Measurements from ENCODE around the gene PRKG2.

The PRKG2 gene

DNA sequence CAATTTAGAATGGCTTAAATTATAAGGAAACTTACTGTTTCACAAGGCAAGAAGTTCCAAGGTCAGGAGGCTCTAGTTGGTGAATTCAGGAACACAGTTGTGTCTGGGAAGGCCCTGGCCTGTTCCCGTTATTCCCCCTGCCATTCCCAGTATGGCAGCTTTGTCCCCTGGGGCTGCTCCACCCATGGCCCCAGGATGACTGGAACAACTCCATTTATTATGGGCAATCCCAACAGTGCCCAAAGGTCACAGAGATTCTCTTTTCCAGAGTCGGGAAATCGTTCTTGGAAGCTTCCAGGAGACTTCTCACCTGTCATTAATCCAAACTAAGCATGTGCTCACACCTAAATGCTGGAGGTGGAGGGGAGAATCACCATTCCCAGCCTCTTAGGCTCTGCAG, 2.8 kb upstream of the PRKG2 start:
- DNase-seq (ENCODE audit: low spot score): no peak

GRCh38 chr4:81215931-81216330, 909 bp upstream of the PRKG2 start:
- DNase-seq (ENCODE audit: low spot score): no peak

- DNase-seq (ENCODE audit: low spot score): peak; percentile 64
Measured at GRCh38 chr4:81214144-81214880, 710 bp downstream of the PRKG2 start.

- no peak for DNase-seq (ENCODE audit: low spot score)
Measured at GRCh38 chr4:81213671-81214070, 1.4 kb downstream of the PRKG2 start.

- no peak for DNase-seq (ENCODE audit: low spot score)
Measured at GRCh38 chr4:81211956-81212355, 3.1 kb downstream of the PRKG2 start.

DNA sequence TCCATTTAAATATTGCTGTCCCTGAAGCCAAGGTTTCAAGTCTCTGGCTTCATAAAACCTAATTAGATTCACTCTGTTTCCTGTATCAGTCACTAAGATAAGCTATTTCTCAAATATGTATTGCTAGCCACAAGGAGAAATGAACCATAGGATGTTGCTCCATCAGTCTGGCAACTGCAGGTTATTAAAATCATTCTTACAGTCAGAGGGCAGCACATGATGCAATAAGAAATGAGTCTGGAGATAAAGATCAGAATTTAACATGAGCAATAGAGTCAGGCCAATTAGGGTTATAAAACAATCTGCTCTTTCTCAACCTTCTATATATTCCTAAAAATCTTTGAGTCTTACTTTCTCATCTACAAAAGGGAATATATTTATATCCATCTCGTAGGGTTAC, 7.2 kb downstream of the PRKG2 start:
- peak; percentile 78 for DNase-seq (ENCODE audit: low spot score)

- DNase-seq (ENCODE audit: low spot score): no peak
Measured at GRCh38 chr4:81205302-81205701, 9.7 kb downstream of the PRKG2 start.

DNA sequence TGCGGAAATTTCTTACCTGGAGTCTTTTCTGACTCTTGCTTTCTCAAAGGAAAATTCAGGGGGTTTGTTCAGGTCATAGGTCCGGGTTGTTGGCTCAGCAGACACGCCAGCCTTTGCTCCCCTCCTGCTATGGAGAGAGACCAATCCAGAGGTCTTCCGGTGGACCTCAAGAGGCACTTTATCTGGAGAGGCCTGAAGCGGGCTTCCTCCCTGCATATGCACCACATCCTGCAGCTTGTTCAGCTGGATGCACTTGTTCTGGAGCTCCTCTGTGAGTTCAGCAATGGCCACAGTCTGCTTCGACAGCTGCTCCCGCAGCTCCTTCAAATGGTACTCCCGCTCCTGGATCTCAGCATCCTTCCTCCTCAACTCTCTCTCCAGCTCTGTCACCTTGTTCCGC, 10.5 kb downstream of the PRKG2 start:
- DNase-seq (ENCODE audit: low spot score): no peak

GRCh38 chr4:81199831-81200230, 15.2 kb downstream of the PRKG2 start:
- no peak for DNase-seq (ENCODE audit: low spot score)

DNA sequence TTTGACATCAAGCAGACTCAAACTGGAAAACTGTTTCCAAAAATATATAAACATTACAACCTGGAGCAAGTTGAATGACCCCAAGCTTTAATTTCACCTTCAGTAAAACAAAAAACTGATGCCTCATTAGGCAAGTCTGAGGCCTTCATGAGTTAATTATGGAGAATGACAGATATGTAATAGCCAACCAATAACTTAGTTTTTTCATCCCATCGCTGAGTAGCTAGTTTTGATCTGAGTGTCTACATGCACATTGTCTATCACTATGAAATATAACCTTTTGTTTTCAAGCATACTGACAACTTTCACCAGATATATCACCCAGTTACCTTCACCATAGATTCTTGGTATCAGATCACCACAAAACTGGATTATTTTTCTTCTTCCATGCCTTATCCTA, 16.4 kb downstream of the PRKG2 start:
- DNase-seq (ENCODE audit: low spot score): no peak

DNA sequence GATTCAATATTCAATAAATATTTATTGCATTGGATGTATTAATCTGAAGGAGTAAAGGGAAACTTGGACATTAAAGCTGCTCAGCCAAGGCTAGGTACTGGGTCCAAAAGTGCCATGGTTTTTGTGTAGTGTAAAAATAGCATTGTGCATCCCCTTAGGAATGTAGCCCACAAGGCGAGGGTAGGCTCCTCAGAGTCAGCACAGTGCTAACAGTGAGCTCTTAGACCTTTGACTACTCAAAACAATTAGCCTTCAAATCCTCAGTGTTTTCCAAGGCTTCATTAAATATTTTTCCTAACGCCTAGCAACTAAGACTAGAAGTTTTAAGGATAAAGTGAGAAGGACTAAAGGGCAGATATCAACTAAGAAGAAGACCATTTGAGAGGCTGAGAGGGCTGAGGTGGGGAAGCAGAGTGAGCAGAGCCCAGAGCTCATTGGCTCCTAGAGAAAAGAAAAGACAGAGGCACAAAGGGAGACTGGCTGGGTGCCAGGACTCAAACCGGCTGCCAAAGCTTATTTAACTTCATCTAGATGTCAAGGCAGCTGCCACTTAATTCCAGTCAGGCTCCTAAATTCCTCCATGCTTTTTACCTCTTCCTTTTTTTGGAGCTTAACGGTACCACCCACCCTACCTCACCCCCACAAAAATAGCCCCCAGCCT, 17.0 kb downstream of the PRKG2 start:
- DNase-seq (ENCODE audit: low spot score): no peak

GRCh38 chr4:81196126-81196650, 18.8 kb downstream of the PRKG2 start:
- DNase-seq (ENCODE audit: low spot score): no peak

- peak; percentile 28 for DNase-seq (ENCODE audit: low spot score)
Measured at GRCh38 chr4:81195475-81195874, 19.5 kb downstream of the PRKG2 start.

DNA sequence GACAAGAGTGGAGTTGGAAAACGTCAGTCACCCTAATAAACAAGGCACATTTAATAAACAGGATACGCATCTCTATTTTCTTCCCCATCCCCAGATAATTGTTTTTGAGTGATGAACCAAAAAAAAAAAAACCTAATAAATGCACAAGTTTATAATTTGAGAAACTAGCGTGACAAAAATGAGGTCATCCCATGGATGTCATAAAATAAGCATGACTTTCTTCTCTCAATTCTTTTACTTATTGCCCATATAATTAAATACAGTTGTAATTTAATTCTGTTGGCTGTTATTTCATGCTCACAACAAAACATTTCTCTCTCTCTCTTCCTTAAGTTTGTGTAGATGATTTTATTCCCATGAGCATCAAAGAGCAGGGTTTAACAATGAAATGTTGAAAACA, 20.7 kb downstream of the PRKG2 start:
- no peak for DNase-seq (ENCODE audit: low spot score)

DNA sequence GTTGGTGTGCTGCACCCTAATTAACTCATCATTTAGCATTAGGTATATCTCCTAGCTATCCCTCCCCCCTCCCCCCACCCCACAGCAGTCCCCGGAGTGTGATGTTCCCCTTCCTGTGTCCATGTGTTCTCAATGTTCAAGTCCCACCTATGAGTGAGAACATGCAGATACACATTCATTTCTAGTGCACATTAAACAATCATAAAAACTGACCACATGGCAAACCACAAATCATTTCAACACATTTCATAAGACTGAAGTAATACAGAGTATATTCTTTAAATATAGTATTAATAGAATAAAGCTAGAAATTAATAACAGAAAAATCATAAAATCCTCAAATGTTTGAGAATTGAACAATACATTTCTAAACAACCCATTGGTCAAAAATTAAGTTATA, 34.1 kb downstream of the PRKG2 start:
- DNase-seq (ENCODE audit: low spot score): no peak

- DNase-seq (ENCODE audit: low spot score): no peak
Measured at GRCh38 chr4:81179326-81179725, 35.7 kb downstream of the PRKG2 start.

- no peak for DNase-seq (ENCODE audit: low spot score)
Measured at GRCh38 chr4:81173213-81173612, 41.8 kb downstream of the PRKG2 start.

- no peak for DNase-seq (ENCODE audit: low spot score)
Measured at GRCh38 chr4:81166458-81167160, 48.4 kb downstream of the PRKG2 start.

- peak; percentile 14 for DNase-seq (ENCODE audit: low spot score)
Measured at GRCh38 chr4:81165861-81166430, 49.1 kb downstream of the PRKG2 start.

GRCh38 chr4:81164623-81165416, 50.2 kb downstream of the PRKG2 start:
- DNase-seq (ENCODE audit: low spot score): peak; percentile 27

DNA sequence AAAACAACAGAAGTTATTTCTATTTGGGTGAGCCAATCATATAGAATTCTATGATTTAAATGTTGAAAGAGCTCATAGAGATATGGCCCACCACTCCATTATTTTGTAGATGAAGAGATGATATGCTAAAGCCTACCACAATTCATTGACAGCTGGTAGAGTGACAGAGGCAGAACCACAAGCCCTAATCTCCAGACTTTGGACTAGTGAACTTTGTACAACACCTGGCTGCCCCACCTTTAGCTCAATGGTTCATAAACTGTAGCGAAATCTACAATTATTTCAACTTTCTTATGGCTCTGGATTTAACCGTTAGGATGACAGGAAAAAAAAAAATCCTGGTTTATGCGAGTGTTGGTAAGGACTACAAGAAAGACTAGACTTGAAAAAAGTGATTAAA, 50.9 kb downstream of the PRKG2 start:
- no peak for DNase-seq (ENCODE audit: low spot score)
